ENCODE results near the gene HOMEZ.
"Not testable (repeated sequence)": the region's sequence is repeated elsewhere in the genome, so short reads cannot be mapped to it uniquely, and the experiment has no call there.

DNA sequence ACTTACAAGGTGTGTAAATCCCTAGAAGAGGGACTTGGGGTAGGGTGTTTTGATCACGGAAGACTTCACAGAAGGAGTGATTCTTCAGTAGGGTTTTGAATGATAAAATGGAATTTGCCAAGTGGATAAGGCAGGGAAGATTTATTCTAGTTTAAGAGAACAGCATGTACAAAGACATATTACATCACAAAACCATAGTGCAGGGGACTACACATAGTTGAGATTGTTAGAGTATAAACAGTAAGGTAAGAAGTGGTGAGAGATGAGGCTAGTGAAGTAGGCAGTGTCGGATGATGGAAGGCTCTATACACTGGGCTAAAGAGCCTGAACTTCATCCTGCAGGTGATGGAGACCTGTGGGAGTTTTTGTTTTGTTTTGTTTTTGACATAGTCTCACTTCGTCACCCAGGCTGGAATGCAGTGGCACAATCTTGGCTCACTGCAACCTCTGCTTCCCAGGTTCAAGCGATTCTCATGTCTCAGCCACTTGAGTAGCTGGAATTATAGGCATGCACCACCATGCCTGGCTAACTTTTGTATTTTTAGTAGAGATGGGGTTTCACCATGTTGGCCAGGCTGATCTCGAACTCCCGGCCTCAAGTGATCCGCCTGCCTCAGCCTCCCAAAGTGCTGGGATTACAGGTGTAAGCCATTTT is 44.7 kb downstream of the HOMEZ start:
- TF ChIP-seq, protein P1, sequence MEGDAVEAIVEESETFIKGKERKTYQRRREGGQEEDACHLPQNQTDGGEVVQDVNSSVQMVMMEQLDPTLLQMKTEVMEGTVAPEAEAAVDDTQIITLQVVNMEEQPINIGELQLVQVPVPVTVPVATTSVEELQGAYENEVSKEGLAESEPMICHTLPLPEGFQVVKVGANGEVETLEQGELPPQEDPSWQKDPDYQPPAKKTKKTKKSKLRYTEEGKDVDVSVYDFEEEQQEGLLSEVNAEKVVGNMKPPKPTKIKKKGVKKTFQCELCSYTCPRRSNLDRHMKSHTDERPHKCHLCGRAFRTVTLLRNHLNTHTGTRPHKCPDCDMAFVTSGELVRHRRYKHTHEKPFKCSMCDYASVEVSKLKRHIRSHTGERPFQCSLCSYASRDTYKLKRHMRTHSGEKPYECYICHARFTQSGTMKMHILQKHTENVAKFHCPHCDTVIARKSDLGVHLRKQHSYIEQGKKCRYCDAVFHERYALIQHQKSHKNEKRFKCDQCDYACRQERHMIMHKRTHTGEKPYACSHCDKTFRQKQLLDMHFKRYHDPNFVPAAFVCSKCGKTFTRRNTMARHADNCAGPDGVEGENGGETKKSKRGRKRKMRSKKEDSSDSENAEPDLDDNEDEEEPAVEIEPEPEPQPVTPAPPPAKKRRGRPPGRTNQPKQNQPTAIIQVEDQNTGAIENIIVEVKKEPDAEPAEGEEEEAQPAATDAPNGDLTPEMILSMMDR (IDR thresholded peaks at IDR 0.05; ENCODE audit: low read depth, low read length, poor library complexity, severe bottlenecking) = not testable (repeated sequence)
- TF ChIP-seq EZH2phosphoT487 (IDR thresholded peaks at IDR 0.05; ENCODE audit: borderline replicate concordance, low read length) = not testable (repeated sequence)
